ENCODE results near the gene ZNRF3.

The ZNRF3 gene

GRCh38 chr22:28986366-28986765, 103.0 kb downstream of the ZNRF3 start:
- Histone ChIP-seq H3K9ac (ENCODE audit: low read depth, low read length, poor library complexity) (no peak overlapping the region), H3K4me3 (ENCODE audit: low read length in 2 of 2) (no peak overlapping the region), H2BK15ac (ENCODE audit: low read length) (no peak overlapping the region), H3K4ac (ENCODE audit: low read length) (no peak overlapping the region), H2AFZ (ENCODE audit: low read length) (no peak overlapping the region), H3K27me3 (ENCODE audit: control insufficient read depth in 3 of 3, insufficient read depth in 3 of 3, low read depth in 1 of 3, low read length in 3 of 3) (no peaks in the 10 kb centered on the region), H3K18ac (ENCODE audit: low read length) (no peak overlapping the region), H3K4me1 (ENCODE audit: control insufficient read depth in 2 of 2, insufficient read depth in 1 of 2, low read depth in 1 of 2, low read length in 2 of 2) (peaks cover 6 to 10% of the 10 kb centered on the region in 2 donors), H3K36me3 (replicated peaks in 1 of 2; ENCODE audit: control insufficient read depth in 2 of 2, insufficient read depth in 2 of 2, low read length in 2 of 2) (peaks cover 8 to 63% of the 10 kb centered on the region in 2 donors), H2BK120ac (ENCODE audit: low read depth, low read length) (no peak overlapping the region), H4K8ac (ENCODE audit: low read depth, low read length) (no peak overlapping the region), H3K27ac (replicated peaks; ENCODE audit: low read length) (no peak overlapping the region), H3K79me1 (ENCODE audit: low read depth, low read length) (peaks cover 2% of the 10 kb centered on the region), H2BK12ac (ENCODE audit: low read length) (no peak overlapping the region), H2BK5ac (ENCODE audit: low read length) (no peak overlapping the region), H3K14ac (ENCODE audit: low read length) (no peak overlapping the region), H3K9me3 (replicated peaks in 1 of 2; ENCODE audit: control insufficient read depth in 2 of 2, insufficient read depth in 1 of 2, low read depth in 1 of 2, low read length in 2 of 2) (peaks cover 3 to 13% of the 10 kb centered on the region in 2 donors), H2AK5ac (ENCODE audit: low read depth, low read length) (no peak overlapping the region), H4K91ac (ENCODE audit: low read depth, low read length, poor library complexity) (no peak overlapping the region), H3K23ac (ENCODE audit: low read depth, low read length, poor library complexity) (no peak overlapping the region), H3K4me2 (ENCODE audit: insufficient read depth, low read length, poor library complexity, severe bottlenecking) (no peak overlapping the region)
- DNase-seq (ENCODE audit: low spot score): no peak
- no CpG with 5 or more reads among the region's 3 CpGs for WGBS, 2 donors (ENCODE audit: extremely low coverage in 2 of 2, insufficient read length in 2 of 2, insufficient replicate concordance in 1 of 2)

- H3K36me3 ChIP-seq (replicated peaks in 1 of 2; ENCODE audit: control insufficient read depth in 2 of 2, insufficient read depth in 2 of 2, low read length in 2 of 2): peaks cover 11 to 83% of the 10 kb centered on the region in 2 donors
- no peak overlapping the region for H3K9ac ChIP-seq (ENCODE audit: low read depth, low read length, poor library complexity)
- H4K8ac ChIP-seq (ENCODE audit: low read depth, low read length): no peak overlapping the region
These were observed 105.1 kb downstream of the ZNRF3 start for GRCh38 chr22:28988457-28988856.

GRCh38 chr22:28989035-28989464, 105.7 kb downstream of the ZNRF3 start:
- no peak overlapping the region for H2BK12ac ChIP-seq (ENCODE audit: low read length)
- H3K36me3 ChIP-seq (replicated peaks in 1 of 2; ENCODE audit: control insufficient read depth in 2 of 2, insufficient read depth in 2 of 2, low read length in 2 of 2): peaks cover 12 to 88% of the 10 kb centered on the region in 2 donors
- H3K9me3 ChIP-seq (replicated peaks in 1 of 2; ENCODE audit: control insufficient read depth in 2 of 2, insufficient read depth in 1 of 2, low read depth in 1 of 2, low read length in 2 of 2): peaks cover 3 to 13% of the 10 kb centered on the region in 2 donors
- no peak overlapping the region for H2BK15ac ChIP-seq (ENCODE audit: low read length)
- no peak overlapping the region for H4K8ac ChIP-seq (ENCODE audit: low read depth, low read length)
- H2BK120ac ChIP-seq (ENCODE audit: low read depth, low read length): no peak overlapping the region
- no peak overlapping the region for H3K4ac ChIP-seq (ENCODE audit: low read length)
- no peak overlapping the region for H2AFZ ChIP-seq (ENCODE audit: low read length)
- H3K9ac ChIP-seq (ENCODE audit: low read depth, low read length, poor library complexity): no peak overlapping the region
- H3K18ac ChIP-seq (ENCODE audit: low read length): no peak overlapping the region
- no CpG with 5 or more reads among the region's 5 CpGs for WGBS, 2 donors (ENCODE audit: extremely low coverage in 2 of 2, insufficient read length in 2 of 2, insufficient replicate concordance in 1 of 2)
- no peak overlapping the region for H4K91ac ChIP-seq (ENCODE audit: low read depth, low read length, poor library complexity)
- H3K4me3 ChIP-seq (ENCODE audit: low read length in 2 of 2): no peak overlapping the region
- H2AK5ac ChIP-seq (ENCODE audit: low read depth, low read length): no peak overlapping the region
- peaks cover 0 to 3% of the 10 kb centered on the region in 2 donors for H3K4me1 ChIP-seq (ENCODE audit: control insufficient read depth in 2 of 2, insufficient read depth in 1 of 2, low read depth in 1 of 2, low read length in 2 of 2)
- no peak overlapping the region for H3K4me2 ChIP-seq (ENCODE audit: insufficient read depth, low read length, poor library complexity, severe bottlenecking)
- DNase-seq (ENCODE audit: low spot score): no peak
- H3K27ac ChIP-seq (replicated peaks; ENCODE audit: low read length): no peak overlapping the region
- no peak overlapping the region for H2BK5ac ChIP-seq (ENCODE audit: low read length)
- no peak overlapping the region for H3K23ac ChIP-seq (ENCODE audit: low read depth, low read length, poor library complexity)
- H3K27me3 ChIP-seq (ENCODE audit: control insufficient read depth in 3 of 3, insufficient read depth in 3 of 3, low read depth in 1 of 3, low read length in 3 of 3): no peaks in the 10 kb centered on the region
- H3K79me1 ChIP-seq (ENCODE audit: low read depth, low read length): peaks cover 2% of the 10 kb centered on the region
- no peak overlapping the region for H3K14ac ChIP-seq (ENCODE audit: low read length)

More at GRCh38 chr22:28988457-28988856, 105.1 kb downstream of the ZNRF3 start:
- Histone ChIP-seq H3K27ac (replicated peaks; ENCODE audit: low read length) (no peak overlapping the region), H3K27me3 (ENCODE audit: control insufficient read depth in 3 of 3, insufficient read depth in 3 of 3, low read depth in 1 of 3, low read length in 3 of 3) (no peaks in the 10 kb centered on the region), H3K23ac (ENCODE audit: low read depth, low read length, poor library complexity) (no peak overlapping the region), H2AK5ac (ENCODE audit: low read depth, low read length) (no peak overlapping the region), H3K14ac (ENCODE audit: low read length) (no peak overlapping the region), H3K4me1 (ENCODE audit: control insufficient read depth in 2 of 2, insufficient read depth in 1 of 2, low read depth in 1 of 2, low read length in 2 of 2) (peaks cover under 1 to 4% of the 10 kb centered on the region in 2 donors), H3K4me3 (ENCODE audit: low read length in 2 of 2) (no peak overlapping the region), H3K4ac (ENCODE audit: low read length) (no peak overlapping the region), H2AFZ (ENCODE audit: low read length) (no peak overlapping the region), H2BK15ac (ENCODE audit: low read length) (no peak overlapping the region), H4K91ac (ENCODE audit: low read depth, low read length, poor library complexity) (no peak overlapping the region), H2BK120ac (ENCODE audit: low read depth, low read length) (no peak overlapping the region), H3K18ac (ENCODE audit: low read length) (no peak overlapping the region), H3K9me3 (replicated peaks in 1 of 2; ENCODE audit: control insufficient read depth in 2 of 2, insufficient read depth in 1 of 2, low read depth in 1 of 2, low read length in 2 of 2) (peaks cover 3 to 13% of the 10 kb centered on the region in 2 donors), H2BK12ac (ENCODE audit: low read length) (no peak overlapping the region), H2BK5ac (ENCODE audit: low read length) (no peak overlapping the region), H3K4me2 (ENCODE audit: insufficient read depth, low read length, poor library complexity, severe bottlenecking) (no peak overlapping the region), H3K79me1 (ENCODE audit: low read depth, low read length) (peaks cover 2% of the 10 kb centered on the region)
- no peak for DNase-seq (ENCODE audit: low spot score)
- WGBS, 2 donors (ENCODE audit: extremely low coverage in 2 of 2, insufficient read length in 2 of 2, insufficient replicate concordance in 1 of 2): no CpG with 5 or more reads among the region's 4 CpGs

- Histone ChIP-seq H2BK12ac (ENCODE audit: low read length) (no peak overlapping the region), H3K4me1 (ENCODE audit: control insufficient read depth in 2 of 2, insufficient read depth in 1 of 2, low read depth in 1 of 2, low read length in 2 of 2) (peaks cover 0 to 3% of the 10 kb centered on the region in 2 donors), H3K79me1 (ENCODE audit: low read depth, low read length) (no peaks in the 10 kb centered on the region), H4K8ac (ENCODE audit: low read depth, low read length) (no peak overlapping the region), H4K91ac (ENCODE audit: low read depth, low read length, poor library complexity) (no peak overlapping the region), H2BK120ac (ENCODE audit: low read depth, low read length) (no peak overlapping the region), H2BK15ac (ENCODE audit: low read length) (no peak overlapping the region), H3K4me2 (ENCODE audit: insufficient read depth, low read length, poor library complexity, severe bottlenecking) (no peak overlapping the region), H3K9me3 (replicated peaks in 1 of 2; ENCODE audit: control insufficient read depth in 2 of 2, insufficient read depth in 1 of 2, low read depth in 1 of 2, low read length in 2 of 2) (peaks cover 3 to 13% of the 10 kb centered on the region in 2 donors), H3K4ac (ENCODE audit: low read length) (no peak overlapping the region), H3K9ac (ENCODE audit: low read depth, low read length, poor library complexity) (no peak overlapping the region), H3K4me3 (ENCODE audit: low read length in 2 of 2) (no peak overlapping the region), H3K27me3 (ENCODE audit: control insufficient read depth in 3 of 3, insufficient read depth in 3 of 3, low read depth in 1 of 3, low read length in 3 of 3) (no peaks in the 10 kb centered on the region), H2AK5ac (ENCODE audit: low read depth, low read length) (no peak overlapping the region), H2BK5ac (ENCODE audit: low read length) (no peak overlapping the region), H3K14ac (ENCODE audit: low read length) (no peak overlapping the region), H3K18ac (ENCODE audit: low read length) (no peak overlapping the region), H3K36me3 (replicated peaks in 1 of 2; ENCODE audit: control insufficient read depth in 2 of 2, insufficient read depth in 2 of 2, low read length in 2 of 2) (peaks cover 12 to 88% of the 10 kb centered on the region in 2 donors), H2AFZ (ENCODE audit: low read length) (no peak overlapping the region), H3K23ac (ENCODE audit: low read depth, low read length, poor library complexity) (no peak overlapping the region), H3K27ac (replicated peaks; ENCODE audit: low read length) (no peak overlapping the region)
- no CpG with 5 or more reads among the region's 7 CpGs for WGBS, 2 donors (ENCODE audit: extremely low coverage in 2 of 2, insufficient read length in 2 of 2, insufficient replicate concordance in 1 of 2)
- DNase-seq (ENCODE audit: low spot score): no peak
These were observed 106.1 kb downstream of the ZNRF3 start for GRCh38 chr22:28989484-28989883.
